CD4-positive, alpha-beta memory T cell (primary cell): ENCODE measurements around the gene TXNL4A. TPM values are rescaled to one million over a fixed set of nuclear protein-coding genes. Genes with fewer than 3 reads are reported as not detected.

Experiments
- CTCF ChIA-PET: fragments of 350-600 bp; sonication (Branson Sonifier 250); formaldehyde crosslinking; loops from one replicate; lab custom pipeline; 2021; ENCODE audit warnings: inconsistent platforms; ENCODE audit not compliant: partially characterized antibody; lab: Charles Lee
- POLR2A ChIA-PET: fragments of 350-600 bp; sonication (Branson Sonifier 250); formaldehyde crosslinking; loops from one replicate; lab custom pipeline; 2021; ENCODE audit not compliant: partially characterized antibody; lab: Charles Lee
- DNase-seq, 5 donors: peaks; one replicate each; pipeline versions ENCODE4 v3.0.0 to v3.0.0-alpha.2; 2020 to 2022; ENCODE audit warnings: mixed read lengths in 1 of 5
- H3K27ac ChIP-seq: one replicate; pipeline ENCODE4 v1.7.0; 2013; ENCODE audit warnings: low read depth, low read length
- H3K27me3 ChIP-seq: 2 replicates; pipeline ENCODE4 v1.7.0; 2013; ENCODE audit warnings: mild to moderate bottlenecking, low read length, moderate library complexity; ENCODE audit not compliant: insufficient read depth
- H3K36me3 ChIP-seq: 2 replicates; pipeline ENCODE4 v1.7.0; 2013; ENCODE audit warnings: mild to moderate bottlenecking, low read length, moderate library complexity; ENCODE audit not compliant: insufficient read depth
- H3K4me1 ChIP-seq: 2 replicates; pipeline ENCODE4 v1.7.0; 2013; ENCODE audit warnings: mild to moderate bottlenecking, low read length, moderate library complexity; ENCODE audit not compliant: insufficient read depth
- H3K4me3 ChIP-seq, 2 donors: one replicate each; pipeline ENCODE4 v1.7.0; 2013; ENCODE audit warnings: low read length in 2 of 2, mild to moderate bottlenecking in 1 of 2
- H3K9me3 ChIP-seq, 2 donors: one replicate each; pipeline ENCODE4 v1.7.0; 2013; ENCODE audit warnings: low read length in 2 of 2, control low read depth in 1 of 2; ENCODE audit not compliant: control insufficient read depth in 1 of 2
- H3K27ac Mint-ChIP-seq, 7 donors: one replicate each; pipeline ENCODE4 v1.8.0; 2020 to 2021; ENCODE audit warnings: mixed read lengths in 7 of 7, mild to moderate bottlenecking in 6 of 7, inconsistent platforms in 3 of 7, moderate library complexity in 3 of 7
- H3K27me3 Mint-ChIP-seq, 2 donors: one replicate each; pipeline ENCODE4 v1.8.0; 2020 to 2021; ENCODE audit warnings: mixed read lengths in 2 of 2
- H3K36me3 Mint-ChIP-seq, 2 donors: one replicate each; pipeline ENCODE4 v1.8.0; 2020 to 2021; ENCODE audit warnings: mixed read lengths in 2 of 2, inconsistent platforms in 1 of 2, mild to moderate bottlenecking in 1 of 2
- H3K4me1 Mint-ChIP-seq, 4 donors: one replicate each; pipeline ENCODE4 v1.8.0; 2020 to 2021; ENCODE audit warnings: mixed read lengths in 4 of 4, mild to moderate bottlenecking in 1 of 4
- H3K4me3 Mint-ChIP-seq, 8 donors: one replicate each; pipeline ENCODE4 v1.8.0; 2020 to 2021; ENCODE audit warnings: mixed read lengths in 8 of 8, mild to moderate bottlenecking in 7 of 8, moderate library complexity in 6 of 8, inconsistent platforms in 3 of 8
- H3K9me3 Mint-ChIP-seq, 8 donors: one replicate each; pipeline ENCODE4 v1.8.0; 2020 to 2021; ENCODE audit warnings: mixed read lengths in 8 of 8, mild to moderate bottlenecking in 5 of 8, inconsistent platforms in 3 of 8, moderate library complexity in 1 of 8
- intact Hi-C: fragments of 100-400 bp; cut with micrococcal nuclease; formaldehyde crosslinking; loops from one replicate; pipeline ENCODE4 v1.15.1; 2023
- polyA plus RNA-seq, 2 donors: library from polyadenylated mRNA; unstranded; fragments of 300-500 nt; fragmentation: Illumina TruSeq; gene quantifications; one replicate each; pipeline ENCODE4 v1.2.3, GENCODE V29; 2021
- total RNA-seq, 2 experiments: library from RNA; stranded (reverse); gene quantifications; one replicate each; pipeline ENCODE4 v1.2.3, GENCODE V29; 2021

Gene TXNL4A
- total and polyA plus RNA-seq, 4 experiments from 2014 or later, result 72.6 to 224 (median 145) TPM

DNA sequence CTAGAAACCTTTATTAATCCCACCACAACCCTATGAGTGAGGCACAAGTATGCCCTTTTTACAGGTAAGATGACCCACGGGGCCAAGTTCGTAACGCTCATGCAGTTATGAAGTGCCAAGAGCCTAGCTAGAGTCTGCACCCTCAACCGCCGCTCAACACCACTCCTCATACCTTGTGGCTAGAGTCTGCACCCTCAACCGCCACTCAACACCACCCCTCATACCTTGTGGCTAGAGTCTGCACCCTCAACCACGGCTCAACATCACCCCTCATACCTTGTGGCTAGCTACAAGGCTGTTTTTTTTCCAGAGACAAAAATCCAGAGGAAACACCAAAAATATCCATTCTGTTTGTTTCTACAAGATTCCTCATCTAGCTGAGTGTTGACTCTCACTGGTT, 4.6 kb downstream of the TXNL4A start:
- Histone ChIP-seq H3K36me3 (peaks cover 7% of the 10 kb centered on the region), H3K27me3 (no peaks in the 10 kb centered on the region), H3K4me3 (no peak overlapping the region), H3K9me3 (no peaks in the 10 kb centered on the region), H3K27ac (no peak overlapping the region), H3K4me1 (peaks cover 69% of the 10 kb centered on the region)
- no peaks in the 10 kb centered on the region for H3K9me3 Mint-ChIP-seq
- no peak for DNase-seq
- intact Hi-C loops, result no loop called here
- H3K36me3 Mint-ChIP-seq, result peaks cover 27 to 45% of the 10 kb centered on the region in 2 donors
- peak overlapping the region in 6 of 7 donors; percentile 14 to 92 (median 69) for H3K27ac Mint-ChIP-seq
- H3K4me3 Mint-ChIP-seq, result peak overlapping the region in 4 of 8 donors; percentile 8 to 64 (median 49)
- H3K4me1 Mint-ChIP-seq, result peaks cover 51 to 86% (median 69%) of the 10 kb centered on the region in 4 donors
- H3K27me3 Mint-ChIP-seq, result no peaks in the 10 kb centered on the region
- POLR2A ChIA-PET, result interaction anchor here (1.7 kb wide), 1 partner anchor 22 kb away, joined by 3 read pairs; no protein-coding TSS in a partner anchor
- CTCF ChIA-PET, result interaction anchor here (2.6 kb wide), 1 partner anchor 20 kb away, joined by 8 read pairs; no protein-coding TSS in a partner anchor

DNA sequence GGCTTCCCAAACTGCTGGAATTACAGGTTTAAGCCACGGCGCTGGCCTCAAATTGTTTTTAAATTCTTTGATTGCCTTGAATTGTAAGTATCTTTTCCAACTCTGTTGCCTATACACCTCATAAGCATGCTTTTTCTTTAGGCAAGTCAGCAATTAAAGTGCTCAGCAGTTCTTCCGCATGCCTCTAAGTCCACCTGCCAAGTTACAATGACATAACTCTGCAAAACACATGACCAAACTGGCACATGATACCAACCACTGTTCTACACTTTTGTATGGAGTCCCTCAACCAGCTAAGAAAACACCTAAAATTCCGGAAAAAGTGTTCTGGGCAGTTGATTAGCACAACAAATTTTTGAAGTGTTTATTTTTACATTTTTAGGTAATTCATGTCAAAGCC, 5.1 kb downstream of the TXNL4A start:
- Mint-ChIP-seq H3K4me1 (peaks cover 51 to 86% (median 67%) of the 10 kb centered on the region in 4 donors), H3K36me3 (peaks cover 27 to 45% of the 10 kb centered on the region in 2 donors), H3K27ac (peak overlapping the region in 2 of 7 donors; percentile 12 to 66)

DNA sequence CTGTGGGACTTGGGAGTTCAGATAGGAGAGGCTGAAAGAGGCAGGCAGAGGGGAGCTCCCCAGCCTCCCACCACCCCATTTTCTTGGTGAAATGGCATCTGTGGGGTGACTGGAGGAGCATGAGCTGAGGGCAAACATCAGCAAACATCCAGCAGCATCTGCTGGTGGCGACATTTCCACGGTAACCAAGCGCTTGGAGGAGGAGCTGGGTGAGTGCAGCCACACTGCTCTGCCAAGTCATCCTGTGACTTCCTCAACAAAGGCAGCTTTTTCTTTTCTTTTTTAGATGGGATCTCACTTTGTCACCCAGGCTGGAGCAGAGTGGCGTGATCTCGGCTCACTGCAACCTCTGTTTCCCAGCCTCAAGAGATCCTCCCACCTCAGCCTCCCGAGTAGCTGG, 5.6 kb downstream of the TXNL4A start:
- no peak for DNase-seq
- Histone ChIP-seq H3K4me1 (peaks cover 67% of the 10 kb centered on the region), H3K4me3 (no peak overlapping the region), H3K27me3 (no peaks in the 10 kb centered on the region), H3K9me3 (no peaks in the 10 kb centered on the region), H3K36me3 (peaks cover 7% of the 10 kb centered on the region), H3K27ac (no peak overlapping the region)
- Mint-ChIP-seq H3K27me3 (no peaks in the 10 kb centered on the region), H3K27ac (peak overlapping the region in 5 of 7 donors; percentile 42 to 94 (median 70)), H3K4me1 (peaks cover 56 to 88% (median 71%) of the 10 kb centered on the region in 4 donors), H3K4me3 (peak overlapping the region in 2 of 8 donors; percentile 45 to 68), H3K36me3 (peaks cover 32 to 50% of the 10 kb centered on the region in 2 donors), H3K9me3 (no peaks in the 10 kb centered on the region)
- POLR2A ChIA-PET, result interaction anchor here (1.7 kb wide), 1 partner anchor 21 kb away, joined by 3 read pairs; no protein-coding TSS in a partner anchor
- CTCF ChIA-PET, result interaction anchor here (1.0 to 2.6 kb wide), 2 partner anchors 15 to 19 kb away, joined by 3 to 8 read pairs; no protein-coding TSS in a partner anchor
- intact Hi-C loops, result no loop called here

More for the DNA sequence above, 5.1 kb downstream of the TXNL4A start:
- intact Hi-C loops, result no loop called here
- ChIA-PET POLR2A (interaction anchor here (1.7 kb wide), 1 partner anchor 21 kb away, joined by 3 read pairs; no protein-coding TSS in a partner anchor), CTCF (interaction anchor here (1.0 to 2.6 kb wide), 2 partner anchors 15 to 20 kb away, joined by 3 to 8 read pairs; no protein-coding TSS in a partner anchor)
- Histone ChIP-seq H3K4me3 (no peak overlapping the region), H3K27me3 (no peaks in the 10 kb centered on the region), H3K27ac (no peak overlapping the region), H3K4me1 (peaks cover 68% of the 10 kb centered on the region), H3K9me3 (no peaks in the 10 kb centered on the region), H3K36me3 (peaks cover 7% of the 10 kb centered on the region)
- Mint-ChIP-seq H3K9me3 (no peaks in the 10 kb centered on the region), H3K4me3 (peak overlapping the region in 1 of 8 donors; percentile 31), H3K27me3 (no peaks in the 10 kb centered on the region)
- no peak for DNase-seq

DNA sequence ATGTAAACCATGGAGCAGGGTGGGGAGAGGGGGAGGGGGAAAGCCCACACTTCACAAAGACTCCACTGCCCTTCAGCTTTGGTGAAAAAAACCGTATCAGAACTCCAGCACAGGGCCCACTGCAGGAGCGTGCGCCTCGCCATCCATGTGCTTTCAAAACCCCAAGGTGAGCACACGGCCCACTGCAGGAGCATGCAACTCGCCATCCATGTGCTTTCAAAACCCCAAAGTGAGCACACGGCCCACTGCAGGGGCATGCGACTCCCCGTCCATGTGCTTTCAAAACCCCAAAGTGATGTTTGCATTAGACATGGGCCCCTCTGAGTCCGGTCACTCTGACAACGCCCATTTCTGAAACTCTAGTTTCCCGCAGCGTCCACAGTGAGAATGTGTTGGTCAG, 7.8 kb downstream of the TXNL4A start:
- DNase-seq, result no peak
- peaks cover 47% of the 10 kb centered on the region for H3K4me1 ChIP-seq
- ChIA-PET POLR2A (no interaction called here), CTCF (no interaction called here)
- intact Hi-C loops, result no loop called here
- no peaks in the 10 kb centered on the region for H3K9me3 Mint-ChIP-seq
- H3K27ac ChIP-seq, result no peak overlapping the region
- no peaks in the 10 kb centered on the region for H3K9me3 ChIP-seq
- H3K36me3 ChIP-seq, result peaks cover 14% of the 10 kb centered on the region
- H3K4me3 ChIP-seq, result no peak overlapping the region
- H3K27me3 ChIP-seq, result no peaks in the 10 kb centered on the region
- no peak overlapping the region for H3K4me3 Mint-ChIP-seq
- peaks cover 46 to 74% (median 59%) of the 10 kb centered on the region in 4 donors for H3K4me1 Mint-ChIP-seq
- H3K36me3 Mint-ChIP-seq, result peaks cover 35 to 51% of the 10 kb centered on the region in 2 donors
- peak overlapping the region in 3 of 7 donors; percentile 36 to 51 (median 46) for H3K27ac Mint-ChIP-seq
- no peaks in the 10 kb centered on the region for H3K27me3 Mint-ChIP-seq

DNA sequence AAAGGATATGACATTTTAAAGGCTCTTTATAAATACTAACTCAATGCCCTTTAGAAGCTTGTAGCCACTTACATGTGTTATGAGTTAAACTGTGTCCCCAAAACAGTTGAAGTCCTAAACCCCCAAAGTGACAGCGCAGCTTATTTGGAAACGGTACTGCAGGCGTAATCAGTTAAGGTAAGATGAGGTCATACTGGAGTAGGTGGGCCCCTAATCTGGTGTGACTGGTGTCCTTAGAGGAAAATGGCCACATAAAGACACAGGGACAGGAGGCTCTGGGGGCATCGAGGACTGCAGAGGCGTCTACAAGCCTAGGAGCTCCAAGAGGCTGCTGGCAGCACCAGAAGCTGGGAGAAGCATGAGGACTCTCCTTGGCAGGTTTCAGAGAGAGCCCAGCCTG, 8.5 kb downstream of the TXNL4A start:
- Histone ChIP-seq H3K4me3 (no peak overlapping the region), H3K27ac (no peak overlapping the region), H3K4me1 (peaks cover 41% of the 10 kb centered on the region), H3K27me3 (no peaks in the 10 kb centered on the region), H3K9me3 (no peaks in the 10 kb centered on the region), H3K36me3 (peaks cover 19% of the 10 kb centered on the region)
- intact Hi-C loops, result no loop called here
- Mint-ChIP-seq H3K4me1 (peaks cover 40 to 71% (median 54%) of the 10 kb centered on the region in 4 donors), H3K9me3 (peaks cover 0 to under 1% (median 0%) of the 10 kb centered on the region in 8 donors), H3K36me3 (peaks cover 35 to 51% of the 10 kb centered on the region in 2 donors), H3K27me3 (no peaks in the 10 kb centered on the region), H3K4me3 (no peak overlapping the region), H3K27ac (peak overlapping the region in 2 of 7 donors; percentile 18 to 66)
- ChIA-PET CTCF (no interaction called here), POLR2A (no interaction called here)
- no peak for DNase-seq

DNA sequence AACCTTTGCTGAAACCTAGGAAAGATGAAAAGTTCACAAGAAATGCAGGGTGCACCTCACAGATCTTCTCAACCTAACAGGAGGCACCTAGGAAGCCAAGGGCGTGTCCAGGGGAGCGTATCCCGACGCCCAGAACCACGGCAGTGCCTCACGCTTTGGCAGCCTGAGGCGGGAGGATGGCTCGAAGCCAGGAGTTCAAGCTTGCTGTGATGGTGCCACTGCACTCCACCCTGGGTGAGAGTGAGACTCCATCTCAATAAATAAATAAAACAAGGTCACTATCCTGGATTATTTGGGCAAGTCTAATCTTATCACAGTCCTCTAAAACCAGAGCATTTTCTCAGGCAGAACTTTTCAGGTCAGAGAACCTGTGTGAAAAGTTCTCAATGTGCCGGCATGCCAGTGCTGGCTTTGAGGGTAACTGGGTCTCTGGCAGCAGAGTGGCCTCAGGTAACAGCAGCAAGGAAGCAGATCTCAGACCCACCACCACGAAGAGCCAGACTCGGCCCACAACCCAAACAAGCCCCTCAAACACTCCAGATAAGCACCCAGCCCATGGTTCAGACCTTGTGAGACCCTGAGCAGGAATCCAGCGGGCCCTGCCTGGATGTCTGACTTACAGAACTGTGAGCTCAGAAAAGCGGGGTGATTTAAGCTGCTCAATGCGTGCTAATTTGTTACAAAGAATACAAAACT, 12.2 kb downstream of the TXNL4A start:
- no peak for DNase-seq
- H3K36me3 ChIP-seq, result peaks cover 43% of the 10 kb centered on the region
- Mint-ChIP-seq H3K4me3 (no peak overlapping the region), H3K4me1 (peaks cover 18 to 37% (median 24%) of the 10 kb centered on the region in 4 donors), H3K9me3 (peaks cover 0 to 1% (median 0%) of the 10 kb centered on the region in 8 donors), H3K36me3 (peaks cover 52 to 68% of the 10 kb centered on the region in 2 donors), H3K27ac (peak overlapping the region in 4 of 7 donors; percentile 40 to 79 (median 56)), H3K27me3 (no peaks in the 10 kb centered on the region)
- POLR2A ChIA-PET, result interaction anchor here (1.1 kb wide), 1 partner anchor 11 kb away, joined by 4 read pairs; no protein-coding TSS in a partner anchor
- peaks cover 13% of the 10 kb centered on the region for H3K4me1 ChIP-seq
- CTCF ChIA-PET, result interaction anchor here (1.0 kb wide), 1 partner anchor 8 kb away, joined by 3 read pairs; no protein-coding TSS in a partner anchor
- H3K9me3 ChIP-seq, result no peaks in the 10 kb centered on the region
- no peaks in the 10 kb centered on the region for H3K27me3 ChIP-seq
- H3K27ac ChIP-seq, result no peak overlapping the region
- intact Hi-C loops, result no loop called here
- H3K4me3 ChIP-seq, result no peak overlapping the region

DNA sequence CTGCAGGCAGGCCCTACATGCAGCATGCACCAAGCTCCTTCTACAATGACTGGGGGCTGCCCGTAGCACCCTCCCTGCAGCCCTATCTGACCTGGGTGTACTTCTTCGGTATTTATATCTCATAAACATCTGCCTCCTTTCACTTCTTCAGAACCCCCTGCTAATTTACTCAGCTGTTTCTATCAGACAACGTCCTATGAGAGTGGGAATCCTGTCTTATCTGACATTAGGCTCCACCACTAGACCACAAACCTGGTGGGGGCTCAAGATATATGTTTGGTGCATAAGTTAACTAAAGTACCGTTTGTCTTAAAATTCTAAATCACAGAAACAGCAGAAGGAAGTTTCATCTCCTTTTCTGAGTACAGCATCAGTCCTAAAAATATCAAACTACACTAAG, 13.3 kb downstream of the TXNL4A start:
- Histone ChIP-seq H3K27me3 (no peaks in the 10 kb centered on the region), H3K9me3 (no peaks in the 10 kb centered on the region), H3K4me3 (no peak overlapping the region), H3K27ac (no peak overlapping the region), H3K36me3 (peaks cover 53% of the 10 kb centered on the region), H3K4me1 (peaks cover 4% of the 10 kb centered on the region)
- CTCF ChIA-PET, result no interaction called here
- Mint-ChIP-seq H3K4me1 (peaks cover 13 to 27% (median 20%) of the 10 kb centered on the region in 4 donors), H3K27ac (peak overlapping the region in 2 of 7 donors; percentile 56 to 79), H3K27me3 (no peaks in the 10 kb centered on the region), H3K9me3 (peaks cover 0 to 1% (median 0%) of the 10 kb centered on the region in 8 donors), H3K4me3 (no peak overlapping the region), H3K36me3 (peaks cover 56 to 77% of the 10 kb centered on the region in 2 donors)
- intact Hi-C loops, result no loop called here
- DNase-seq, result no peak
- POLR2A ChIA-PET, result no interaction called here
